ENCODE measurements around the gene TUBB4B. TPM values are rescaled to one million over a fixed set of nuclear protein-coding genes. Genes with fewer than 3 reads are reported as not detected.

The TUBB4B gene
- total RNA-seq, 1 donor from 2014 or later, result 312 TPM

DNA sequence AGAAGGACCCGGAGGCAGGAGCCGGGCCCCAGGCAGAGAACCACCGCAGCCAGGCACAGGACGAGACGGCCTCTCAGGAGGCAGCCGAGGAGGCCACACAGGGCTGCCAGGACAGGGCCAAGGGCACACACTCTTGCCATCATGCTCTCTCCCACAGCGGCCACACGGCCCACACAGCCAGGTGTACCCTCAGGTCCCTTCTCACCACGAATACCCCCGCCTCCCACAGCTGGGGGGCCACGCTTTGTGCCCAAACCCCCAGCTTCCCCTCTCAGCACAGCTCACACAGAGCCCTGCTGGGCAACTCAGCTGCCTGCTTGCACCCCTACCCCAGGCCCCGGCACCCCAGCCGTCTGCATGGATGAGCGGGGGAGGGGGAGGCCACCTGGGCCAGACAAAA lies 47.3 kb upstream of the TUBB4B start:
- peaks cover 69% of the 10 kb centered on the region for H3K4me1 ChIP-seq
- no peak for DNase-seq (ENCODE audit: extremely low spot score in 2 of 2)
- intact Hi-C loops (cut with DNase I), result loop anchor here (5.0 kb wide), 1 partner anchor 34 kb away; the partner anchor contains the start of genes CYSRT1 and RNF224
- no peak overlapping the region for H3K4me3 ChIP-seq
- no peaks in the 10 kb centered on the region for H3K27me3 ChIP-seq
- H3K36me3 ChIP-seq, result peaks cover 0 to 10% of the 10 kb centered on the region in 2 donors
- no peaks in the 10 kb centered on the region for H3K9me3 ChIP-seq
- no peak overlapping the region for H3K27ac ChIP-seq
- TF ChIP-seq POLR2AphosphoS5 (IDR thresholded peaks at IDR 0.05; ENCODE audit: insufficient read depth in 1 of 2, low read depth in 1 of 2), result no peak
- TF ChIP-seq POLR2A (IDR thresholded peaks at IDR 0.05), result no peak
- TF ChIP-seq, protein P1, sequence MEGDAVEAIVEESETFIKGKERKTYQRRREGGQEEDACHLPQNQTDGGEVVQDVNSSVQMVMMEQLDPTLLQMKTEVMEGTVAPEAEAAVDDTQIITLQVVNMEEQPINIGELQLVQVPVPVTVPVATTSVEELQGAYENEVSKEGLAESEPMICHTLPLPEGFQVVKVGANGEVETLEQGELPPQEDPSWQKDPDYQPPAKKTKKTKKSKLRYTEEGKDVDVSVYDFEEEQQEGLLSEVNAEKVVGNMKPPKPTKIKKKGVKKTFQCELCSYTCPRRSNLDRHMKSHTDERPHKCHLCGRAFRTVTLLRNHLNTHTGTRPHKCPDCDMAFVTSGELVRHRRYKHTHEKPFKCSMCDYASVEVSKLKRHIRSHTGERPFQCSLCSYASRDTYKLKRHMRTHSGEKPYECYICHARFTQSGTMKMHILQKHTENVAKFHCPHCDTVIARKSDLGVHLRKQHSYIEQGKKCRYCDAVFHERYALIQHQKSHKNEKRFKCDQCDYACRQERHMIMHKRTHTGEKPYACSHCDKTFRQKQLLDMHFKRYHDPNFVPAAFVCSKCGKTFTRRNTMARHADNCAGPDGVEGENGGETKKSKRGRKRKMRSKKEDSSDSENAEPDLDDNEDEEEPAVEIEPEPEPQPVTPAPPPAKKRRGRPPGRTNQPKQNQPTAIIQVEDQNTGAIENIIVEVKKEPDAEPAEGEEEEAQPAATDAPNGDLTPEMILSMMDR (IDR thresholded peaks at IDR 0.05), result no peak

GRCh38 chr9:137194388-137194787 lies 46.7 kb upstream of the TUBB4B start:
- intact Hi-C loops (cut with DNase I), result loop anchor here (5.0 kb wide), 1 partner anchor 33 kb away; the partner anchor contains the start of genes CYSRT1 and RNF224
- Histone ChIP-seq H3K36me3 (peaks cover 0 to 10% of the 10 kb centered on the region in 2 donors), H3K9me3 (no peaks in the 10 kb centered on the region), H3K27me3 (no peaks in the 10 kb centered on the region), H3K4me3 (no peak overlapping the region), H3K27ac (no peak overlapping the region), H3K4me1 (peaks cover 72% of the 10 kb centered on the region)
- TF ChIP-seq POLR2AphosphoS5 (IDR thresholded peaks at IDR 0.05; ENCODE audit: insufficient read depth in 1 of 2, low read depth in 1 of 2) (no peak), POLR2A (IDR thresholded peaks at IDR 0.05) (no peak)
- TF ChIP-seq, protein P1 (IDR thresholded peaks at IDR 0.05), result no peak
- no peak for DNase-seq (ENCODE audit: extremely low spot score in 2 of 2)

DNA sequence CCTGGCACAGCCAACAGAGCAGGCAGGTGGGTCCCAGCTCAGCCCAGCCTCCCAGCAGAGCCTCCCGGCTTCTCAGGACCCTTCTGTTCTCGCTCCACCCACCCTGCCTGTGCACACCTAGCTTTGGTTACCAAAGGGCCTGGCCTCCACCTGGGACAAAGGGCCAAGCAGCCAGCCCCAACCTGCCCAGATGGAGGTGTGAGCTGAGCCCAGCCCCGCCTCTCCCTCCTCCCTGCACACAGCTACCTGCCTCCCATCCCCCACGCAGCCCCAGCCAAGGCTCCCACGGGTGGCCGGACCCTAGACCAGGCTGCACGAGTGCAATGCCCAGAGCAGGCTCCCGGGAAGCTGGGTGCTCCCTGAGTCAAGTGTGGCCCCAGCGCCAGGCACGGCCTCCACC lies 46.2 kb upstream of the TUBB4B start:
- H3K4me1 ChIP-seq, result peaks cover 71% of the 10 kb centered on the region
- no peak overlapping the region for H3K4me3 ChIP-seq
- intact Hi-C loops (cut with DNase I), result loop anchor here (5.0 kb wide), 1 partner anchor 32 kb away; the partner anchor contains the start of genes CYSRT1 and RNF224

DNA sequence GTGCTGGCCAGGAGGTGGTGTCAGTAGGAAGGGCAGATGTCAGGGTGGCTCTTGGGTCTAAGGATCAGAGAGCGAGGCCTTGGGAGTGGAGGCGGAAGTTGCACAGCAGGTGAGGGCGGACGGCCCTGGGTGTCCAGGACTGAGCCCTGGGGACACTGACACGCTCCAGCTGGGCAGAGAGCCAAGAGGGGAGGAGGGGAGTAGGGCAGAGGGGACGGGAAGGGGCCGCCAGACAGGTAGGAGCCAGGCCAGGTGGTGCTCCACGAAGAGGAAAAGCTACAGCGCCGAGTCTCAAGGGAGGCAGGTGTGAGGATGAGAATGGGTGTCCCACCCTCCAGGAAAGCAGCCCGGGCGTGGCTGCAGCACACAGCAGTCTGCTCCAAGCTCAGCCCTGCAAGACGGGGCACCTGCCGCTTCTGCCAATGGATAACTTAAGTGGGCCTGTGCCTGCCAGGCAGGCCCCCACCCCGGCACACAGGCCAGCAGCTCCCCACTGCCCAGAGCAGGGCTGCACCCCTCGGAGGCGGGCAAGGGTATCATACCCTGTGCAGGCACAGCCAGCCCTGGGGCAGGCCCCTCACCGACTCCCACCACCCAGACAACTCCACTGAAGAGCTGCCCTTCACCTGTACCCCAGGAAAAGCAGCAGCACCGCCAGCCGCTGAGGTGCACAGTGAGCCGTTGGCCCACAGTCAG lies 45.4 kb upstream of the TUBB4B start:
- intact Hi-C loops (cut with DNase I), result no loop called here
- no peaks in the 10 kb centered on the region for H3K9me3 ChIP-seq
- peaks cover 64% of the 10 kb centered on the region for H3K4me1 ChIP-seq
- no peak overlapping the region for H3K27ac ChIP-seq
- DNase-seq (ENCODE audit: extremely low spot score in 2 of 2), result no peak
- TF ChIP-seq, protein P1 (IDR thresholded peaks at IDR 0.05), result no peak
- TF ChIP-seq POLR2A (IDR thresholded peaks at IDR 0.05) (no peak), POLR2AphosphoS5 (IDR thresholded peaks at IDR 0.05; ENCODE audit: insufficient read depth in 1 of 2, low read depth in 1 of 2) (no peak)
- H3K36me3 ChIP-seq, result peaks cover 0 to 2% of the 10 kb centered on the region in 2 donors
- no peaks in the 10 kb centered on the region for H3K27me3 ChIP-seq
- no peak overlapping the region for H3K4me3 ChIP-seq

More for the DNA sequence above, 46.2 kb upstream of the TUBB4B start:
- TF ChIP-seq POLR2A (IDR thresholded peaks at IDR 0.05) (no peak), POLR2AphosphoS5 (IDR thresholded peaks at IDR 0.05; ENCODE audit: insufficient read depth in 1 of 2, low read depth in 1 of 2) (no peak)
- TF ChIP-seq, protein P1 (IDR thresholded peaks at IDR 0.05), result no peak
- Histone ChIP-seq H3K27ac (no peak overlapping the region), H3K36me3 (peaks cover 0 to 10% of the 10 kb centered on the region in 2 donors), H3K9me3 (no peaks in the 10 kb centered on the region), H3K27me3 (no peaks in the 10 kb centered on the region)
- no peak for DNase-seq (ENCODE audit: extremely low spot score in 2 of 2)

Data from vagina (tissue), 2 donors.